H7 (cell line): ENCODE data around the gene ZNF575. TPM values are rescaled to one million over a fixed set of nuclear protein-coding genes. Genes with fewer than 3 reads are reported as not detected.

ENCODE experiments used
- DNase-seq: peaks from one replicate; pipeline ENCODE4 v3.0.0; 2012
- H3K27me3 ChIP-seq: 2 replicates; pipeline ENCODE4 v1.6.0; 2011; ENCODE audit warnings: mild to moderate bottlenecking, low read length; ENCODE audit not compliant: control insufficient read depth, insufficient read depth
- H3K36me3 ChIP-seq: replicated peaks from 2 replicates; pipeline ENCODE4 v1.5.1; 2011; ENCODE audit warnings: low read length; ENCODE audit not compliant: control insufficient read depth, insufficient read depth
- H3K4me3 ChIP-seq: 2 replicates; pipeline ENCODE4 v1.5.1; 2011; ENCODE audit warnings: low read depth, mild to moderate bottlenecking, control low read depth, low read length, moderate library complexity; ENCODE audit not compliant: insufficient read depth
- total RNA-seq: library from RNA; depleted of rRNA; stranded (reverse); fragments of >200 nt; shearing (Covaris generic); gene quantifications from 2 replicates; pipeline ENCODE4 v1.2.3, GENCODE V29; 2014; rRNA removed

The ZNF575 gene
- total RNA-seq, 1 experiment from 2014 or later, result not detected

- Histone ChIP-seq H3K4me3 (no peak overlapping the region), H3K36me3 (peaks cover 4% of the 10 kb centered on the region), H3K27me3 (no peaks in the 10 kb centered on the region)
- DNase-seq, result no peak
Observed at GRCh38 chr19:43584484-43584883, 51.5 kb downstream of the ZNF575 start.

Other genes with a start within 250 kb of the ZNF575 start
- 2.0 and 2.7 TPM in 2 replicates for gene CD177, start 179.5 kb upstream of the ZNF575 start, total RNA-seq
- not detected in 2 replicates for gene TEX101, start 118.3 kb upstream of the ZNF575 start, total RNA-seq
- gene LYPD3, start 67.6 kb upstream of the ZNF575 start, total RNA-seq, result 0.11 TPM in 1 of 2 replicates, not detected in the other
- gene PHLDB3, start 28.4 kb upstream of the ZNF575 start, total RNA-seq, result 3.5 and 7.9 TPM in 2 replicates
- gene ETHE1, start 6.0 kb upstream of the ZNF575 start, total RNA-seq, result 15.0 and 17.0 TPM in 2 replicates
- gene XRCC1, start 42.3 kb downstream of the ZNF575 start, total RNA-seq, result 44.9 and 58.8 TPM in 2 replicates
- 4.9 and 6.2 TPM in 2 replicates for gene PINLYP, start 42.6 kb downstream of the ZNF575 start, total RNA-seq
- gene IRGQ, start 62.9 kb downstream of the ZNF575 start, total RNA-seq, result 11.2 and 16.5 TPM in 2 replicates
- gene ZNF576, start 63.4 kb downstream of the ZNF575 start, total RNA-seq, result 12.3 and 18.6 TPM in 2 replicates
- 0.21 and 0.26 TPM in 2 replicates for gene SRRM5, start 78.9 kb downstream of the ZNF575 start, total RNA-seq
- 59.0 and 70.5 TPM in 2 replicates for gene ZNF428, start 86.4 kb downstream of the ZNF575 start, total RNA-seq
- gene CADM4, start 106.7 kb downstream of the ZNF575 start, total RNA-seq, result 9.9 and 12.3 TPM in 2 replicates
- gene PLAUR, start 137.0 kb downstream of the ZNF575 start, total RNA-seq, result 16.9 and 31.0 TPM in 2 replicates
- not detected in 2 replicates for gene IRGC, start 182.9 kb downstream of the ZNF575 start, total RNA-seq
- 23.4 and 33.6 TPM in 2 replicates for gene SMG9, start 221.8 kb downstream of the ZNF575 start, total RNA-seq
- 0.62 and 1.1 TPM in 2 replicates for gene KCNN4, start 247.8 kb downstream of the ZNF575 start, total RNA-seq